ENCODE data around the gene PDE4D.

GRCh38 chr5:58933891-58934628 lies 959.5 kb downstream of the PDE4D start:
- TF ChIP-seq EZH2 (IDR thresholded peaks at IDR 0.05; ENCODE audit: low read length, unreplicated experiment) (no peak), CTCF (conservative IDR thresholded peaks at IDR 0.05; ENCODE audit: low read depth, low read length) (no peak)
